ENCODE results near the gene VPS52.
"Not testable (repeated sequence)": the region's sequence is repeated elsewhere in the genome, so short reads cannot be mapped to it uniquely, and the experiment has no call there.

DNA sequence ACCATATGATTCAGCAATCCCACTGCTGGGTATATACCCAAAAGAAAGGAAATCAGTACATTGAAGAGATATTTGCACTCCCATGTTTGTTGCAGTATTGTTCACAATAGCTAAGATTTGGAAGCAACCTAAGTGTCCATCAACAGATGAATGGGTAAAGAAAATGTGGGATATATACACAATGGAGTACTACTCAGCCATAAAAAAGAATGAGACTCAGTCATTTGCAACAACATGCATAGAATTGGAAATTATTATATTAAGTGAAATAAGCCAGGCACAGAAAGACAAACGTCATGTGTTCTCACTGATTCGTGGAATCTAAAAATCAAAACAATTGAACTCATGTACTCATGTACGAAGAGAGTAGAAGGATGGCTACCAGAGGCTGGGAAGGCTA lies 9.2 kb downstream of the VPS52 start:
- not testable (repeated sequence) for TF ChIP-seq GLIS3 (CRISPR knock-in tag; IDR thresholded peaks at IDR 0.05); CSDC2 (CRISPR knock-in tag; IDR thresholded peaks at IDR 0.05); BACH2 (CRISPR knock-in tag; IDR thresholded peaks at IDR 0.05; ENCODE audit: borderline replicate concordance); POU6F1 (CRISPR knock-in tag; IDR thresholded peaks at IDR 0.05; ENCODE audit: borderline replicate concordance, low read depth); RARB (CRISPR knock-in tag; IDR thresholded peaks at IDR 0.05); ZFP30 (CRISPR knock-in tag; IDR thresholded peaks at IDR 0.05); ZC3H10 (CRISPR knock-in tag; IDR thresholded peaks at IDR 0.05); OSR1 (CRISPR knock-in tag; IDR thresholded peaks at IDR 0.05); CREB5 (CRISPR knock-in tag; IDR thresholded peaks at IDR 0.05; ENCODE audit: low read depth); PPARA (CRISPR knock-in tag; IDR thresholded peaks at IDR 0.05; ENCODE audit: borderline replicate concordance); ARNTL (CRISPR knock-in tag; IDR thresholded peaks at IDR 0.05; ENCODE audit: borderline replicate concordance, low read depth)
- TF ChIP-seq, protein P1, sequence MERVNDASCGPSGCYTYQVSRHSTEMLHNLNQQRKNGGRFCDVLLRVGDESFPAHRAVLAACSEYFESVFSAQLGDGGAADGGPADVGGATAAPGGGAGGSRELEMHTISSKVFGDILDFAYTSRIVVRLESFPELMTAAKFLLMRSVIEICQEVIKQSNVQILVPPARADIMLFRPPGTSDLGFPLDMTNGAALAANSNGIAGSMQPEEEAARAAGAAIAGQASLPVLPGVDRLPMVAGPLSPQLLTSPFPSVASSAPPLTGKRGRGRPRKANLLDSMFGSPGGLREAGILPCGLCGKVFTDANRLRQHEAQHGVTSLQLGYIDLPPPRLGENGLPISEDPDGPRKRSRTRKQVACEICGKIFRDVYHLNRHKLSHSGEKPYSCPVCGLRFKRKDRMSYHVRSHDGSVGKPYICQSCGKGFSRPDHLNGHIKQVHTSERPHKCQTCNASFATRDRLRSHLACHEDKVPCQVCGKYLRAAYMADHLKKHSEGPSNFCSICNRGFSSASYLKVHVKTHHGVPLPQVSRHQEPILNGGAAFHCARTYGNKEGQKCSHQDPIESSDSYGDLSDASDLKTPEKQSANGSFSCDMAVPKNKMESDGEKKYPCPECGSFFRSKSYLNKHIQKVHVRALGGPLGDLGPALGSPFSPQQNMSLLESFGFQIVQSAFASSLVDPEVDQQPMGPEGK (CRISPR knock-in tag; IDR thresholded peaks at IDR 0.05; ENCODE audit: borderline replicate concordance), result not testable (repeated sequence)
- TF ChIP-seq, protein P2, sequence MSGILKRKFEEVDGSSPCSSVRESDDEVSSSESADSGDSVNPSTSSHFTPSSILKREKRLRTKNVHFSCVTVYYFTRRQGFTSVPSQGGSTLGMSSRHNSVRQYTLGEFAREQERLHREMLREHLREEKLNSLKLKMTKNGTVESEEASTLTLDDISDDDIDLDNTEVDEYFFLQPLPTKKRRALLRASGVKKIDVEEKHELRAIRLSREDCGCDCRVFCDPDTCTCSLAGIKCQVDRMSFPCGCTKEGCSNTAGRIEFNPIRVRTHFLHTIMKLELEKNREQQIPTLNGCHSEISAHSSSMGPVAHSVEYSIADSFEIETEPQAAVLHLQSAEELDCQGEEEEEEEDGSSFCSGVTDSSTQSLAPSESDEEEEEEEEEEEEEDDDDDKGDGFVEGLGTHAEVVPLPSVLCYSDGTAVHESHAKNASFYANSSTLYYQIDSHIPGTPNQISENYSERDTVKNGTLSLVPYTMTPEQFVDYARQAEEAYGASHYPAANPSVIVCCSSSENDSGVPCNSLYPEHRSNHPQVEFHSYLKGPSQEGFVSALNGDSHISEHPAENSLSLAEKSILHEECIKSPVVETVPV (CRISPR knock-in tag; IDR thresholded peaks at IDR 0.05), result not testable (repeated sequence)
